Activated naive CD4-positive, alpha-beta T cell treated with anti-CD3 and anti-CD28 coated beads, Interleukin-2, amount 50 U/mL, for 24 hours (primary cell): ENCODE measurements around the gene TMEM222.

ENCODE experiments used
- H3K27ac Mint-ChIP-seq: one replicate; pipeline ENCODE4 v1.8.0; 2021; ENCODE audit warnings: mild to moderate bottlenecking, mixed read lengths
- H3K27me3 Mint-ChIP-seq: one replicate; pipeline ENCODE4 v1.8.0; 2021; ENCODE audit warnings: mixed read lengths
- H3K36me3 Mint-ChIP-seq: one replicate; pipeline ENCODE4 v1.8.0; 2021; ENCODE audit warnings: mixed read lengths
- H3K4me1 Mint-ChIP-seq: one replicate; pipeline ENCODE4 v1.8.0; 2021; ENCODE audit warnings: mixed read lengths
- H3K4me3 Mint-ChIP-seq: one replicate; pipeline ENCODE4 v1.8.0; 2021; ENCODE audit warnings: mild to moderate bottlenecking, mixed read lengths
- H3K9me3 Mint-ChIP-seq: one replicate; pipeline ENCODE4 v1.8.0; 2021; ENCODE audit warnings: mixed read lengths

The TMEM222 gene

DNA sequence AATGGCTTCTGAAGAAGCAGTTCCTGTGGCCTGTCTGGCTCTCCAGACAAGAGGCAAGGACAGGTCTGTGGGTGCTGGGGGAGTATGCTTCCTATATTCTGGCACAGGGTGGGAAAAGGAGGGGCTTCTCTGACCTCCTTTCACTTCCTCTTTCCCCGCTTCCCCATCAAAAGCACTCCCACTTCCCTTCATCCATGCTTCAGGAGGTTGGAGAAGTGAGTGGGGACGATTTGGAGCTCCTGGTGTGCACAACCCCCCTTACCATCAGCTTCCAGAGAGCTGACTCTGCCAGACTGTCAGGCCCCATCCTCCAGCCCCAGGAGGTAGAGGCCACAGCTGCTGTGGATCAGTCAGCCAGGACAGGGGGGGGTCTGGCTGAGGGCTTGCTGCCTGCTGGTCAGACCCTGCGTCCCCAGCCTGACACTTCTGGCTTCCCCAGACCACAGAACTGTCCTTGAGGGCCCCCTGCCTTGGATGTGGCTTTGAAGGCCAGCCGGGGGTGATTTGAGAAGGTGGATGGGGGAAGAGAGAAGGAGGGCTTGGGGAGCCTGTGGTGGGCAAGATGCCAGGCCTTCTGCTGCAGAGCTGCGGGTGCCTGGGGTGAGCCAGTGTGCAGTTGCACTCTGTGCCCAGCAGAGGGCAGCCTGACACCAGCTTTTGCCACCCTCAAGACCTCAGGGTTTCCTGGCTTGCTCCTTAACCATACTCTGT is 21.5 kb upstream of the TMEM222 start:
- Mint-ChIP-seq H3K4me1 (no peaks in the 10 kb centered on the region), H3K27me3 (no peaks in the 10 kb centered on the region), H3K36me3 (peaks cover 4% of the 10 kb centered on the region), H3K27ac (no peak overlapping the region), H3K4me3 (no peak overlapping the region), H3K9me3 (no peaks in the 10 kb centered on the region)

- no peaks in the 10 kb centered on the region for H3K9me3 Mint-ChIP-seq
- peaks cover 4% of the 10 kb centered on the region for H3K36me3 Mint-ChIP-seq
- no peaks in the 10 kb centered on the region for H3K27me3 Mint-ChIP-seq
- H3K4me3 Mint-ChIP-seq: no peak overlapping the region
- H3K4me1 Mint-ChIP-seq: no peaks in the 10 kb centered on the region
- no peak overlapping the region for H3K27ac Mint-ChIP-seq
Observed at GRCh38 chr1:27301052-27301422, 20.9 kb upstream of the TMEM222 start.

DNA sequence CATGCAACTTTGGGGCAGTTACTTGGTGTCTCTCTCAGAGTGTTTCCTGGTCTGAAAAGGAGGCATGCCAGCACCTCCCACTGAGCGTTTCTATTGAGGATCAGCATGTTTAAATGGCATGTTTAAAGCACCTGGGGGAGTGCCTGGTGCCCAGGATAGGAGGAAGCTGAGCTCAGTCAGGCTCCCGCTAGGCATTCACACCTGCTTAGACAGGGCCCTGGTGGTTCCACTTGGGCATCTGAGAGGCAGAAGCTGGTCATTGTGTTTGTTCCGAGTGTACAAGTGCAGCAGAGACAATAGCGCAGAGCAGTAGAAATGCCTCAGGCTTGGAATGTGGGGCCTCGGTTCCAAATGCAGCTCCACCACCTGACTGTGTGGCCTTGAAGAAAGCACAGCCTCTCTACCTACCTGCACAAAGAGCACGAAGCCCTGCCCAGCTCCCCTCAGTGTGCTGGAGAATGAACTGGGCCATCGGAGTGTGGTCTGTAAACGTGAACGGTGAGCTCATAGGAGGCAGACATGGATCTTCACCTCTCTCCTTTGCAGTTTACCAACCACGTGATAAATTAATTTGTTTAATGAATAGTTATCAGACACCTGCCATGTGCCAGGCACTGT is 20.3 kb upstream of the TMEM222 start:
- Mint-ChIP-seq H3K9me3 (no peaks in the 10 kb centered on the region), H3K36me3 (peaks cover 4% of the 10 kb centered on the region), H3K4me1 (no peaks in the 10 kb centered on the region)

GRCh38 chr1:27302612-27303011 is 19.4 kb upstream of the TMEM222 start:
- Mint-ChIP-seq H3K27me3 (no peaks in the 10 kb centered on the region), H3K36me3 (peaks cover 4% of the 10 kb centered on the region), H3K27ac (no peak overlapping the region), H3K9me3 (no peaks in the 10 kb centered on the region), H3K4me1 (no peaks in the 10 kb centered on the region), H3K4me3 (no peak overlapping the region)

More for the DNA sequence above, 20.3 kb upstream of the TMEM222 start:
- no peaks in the 10 kb centered on the region for H3K27me3 Mint-ChIP-seq
- no peak overlapping the region for H3K4me3 Mint-ChIP-seq
- H3K27ac Mint-ChIP-seq: no peak overlapping the region

- Mint-ChIP-seq H3K9me3 (no peaks in the 10 kb centered on the region), H3K36me3 (peaks cover 4% of the 10 kb centered on the region), H3K4me3 (no peak overlapping the region), H3K4me1 (no peaks in the 10 kb centered on the region), H3K27ac (no peak overlapping the region), H3K27me3 (no peaks in the 10 kb centered on the region)
Observed at GRCh38 chr1:27303509-27303908, 18.5 kb upstream of the TMEM222 start.

- no peaks in the 10 kb centered on the region for H3K27me3 Mint-ChIP-seq
- no peaks in the 10 kb centered on the region for H3K4me1 Mint-ChIP-seq
- no peak overlapping the region for H3K4me3 Mint-ChIP-seq
- no peak overlapping the region for H3K27ac Mint-ChIP-seq
- no peaks in the 10 kb centered on the region for H3K9me3 Mint-ChIP-seq
- no peaks in the 10 kb centered on the region for H3K36me3 Mint-ChIP-seq
Observed at GRCh38 chr1:27306071-27306470, 15.9 kb upstream of the TMEM222 start.

DNA sequence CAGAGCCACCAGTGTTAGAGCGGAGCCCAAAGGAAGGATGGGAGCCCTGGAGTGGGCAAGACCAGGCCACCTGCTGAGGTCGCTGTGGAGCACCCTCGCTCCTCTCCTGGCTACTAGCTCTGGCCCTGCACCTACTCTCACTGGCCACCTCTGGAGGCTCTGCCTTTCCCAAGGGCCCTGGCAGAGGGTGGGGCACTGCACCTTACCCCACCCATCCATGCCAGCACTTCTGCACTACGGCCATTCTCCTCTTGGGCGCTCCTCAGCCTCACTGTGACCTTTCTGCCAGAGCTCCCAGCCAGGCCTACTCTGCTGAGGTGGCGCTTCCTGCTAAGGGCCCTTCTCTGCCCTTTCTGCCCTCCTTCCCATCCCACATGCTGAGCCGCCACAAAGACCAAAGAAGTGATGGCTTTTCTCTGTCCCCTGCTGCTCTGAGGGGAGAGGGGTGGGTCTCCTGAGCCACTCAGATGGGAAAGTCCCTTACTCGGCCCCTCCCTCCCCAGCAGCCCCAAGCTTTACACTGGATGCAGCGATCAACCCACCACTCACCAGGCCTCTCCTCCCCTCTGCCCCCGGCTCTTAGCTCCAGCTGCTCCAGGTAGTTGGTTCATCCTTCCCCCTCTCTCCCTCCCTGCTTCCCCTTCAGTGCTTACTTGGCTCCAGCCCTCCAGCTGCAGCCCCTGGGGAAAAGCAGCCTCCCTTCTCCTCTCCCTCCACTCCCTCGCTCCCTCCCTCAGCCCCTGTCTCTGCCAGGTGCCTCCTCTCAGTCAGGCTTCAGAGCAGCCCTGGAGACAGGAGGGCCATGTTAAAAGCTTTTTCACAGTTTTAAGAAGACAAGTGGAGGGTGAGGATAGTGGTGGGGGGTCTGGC is 14.8 kb upstream of the TMEM222 start:
- Mint-ChIP-seq H3K27me3 (no peaks in the 10 kb centered on the region), H3K9me3 (no peaks in the 10 kb centered on the region), H3K36me3 (no peaks in the 10 kb centered on the region), H3K4me3 (no peak overlapping the region), H3K4me1 (no peaks in the 10 kb centered on the region), H3K27ac (no peak overlapping the region)

DNA sequence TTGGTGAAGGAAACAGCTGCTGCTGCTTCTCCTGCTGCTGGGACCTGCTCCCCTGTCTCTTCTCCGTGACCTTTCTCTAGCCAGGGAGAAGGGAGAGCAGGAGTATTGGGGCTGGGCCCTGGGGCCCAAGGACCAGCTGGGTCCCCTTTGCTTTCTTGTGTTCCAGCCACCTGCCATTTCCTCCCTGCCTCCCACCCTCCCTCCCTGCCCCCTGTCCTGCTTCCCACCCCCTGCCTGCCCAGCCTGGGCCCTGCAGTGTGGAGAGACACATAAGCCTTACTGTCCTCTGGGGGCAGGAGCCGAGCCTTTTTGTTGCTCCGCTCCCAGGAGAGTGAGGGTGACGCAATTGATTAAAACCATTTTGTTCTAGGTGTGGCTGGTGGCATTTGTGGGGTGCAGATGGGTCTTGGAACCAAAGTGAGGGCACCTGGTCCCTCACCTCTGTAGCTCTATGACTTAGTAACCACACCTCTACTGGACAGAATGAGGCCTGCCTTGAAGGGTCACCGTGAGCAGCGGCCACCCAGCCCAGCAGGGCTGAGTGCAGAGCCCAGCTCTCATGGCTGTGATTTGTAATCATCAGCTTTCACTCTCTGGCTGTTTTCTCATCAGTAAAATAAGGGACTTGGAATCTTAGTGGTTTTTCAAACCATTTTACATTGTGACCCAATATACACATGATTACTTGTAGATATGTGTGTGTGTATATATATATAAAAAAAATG is 13.9 kb upstream of the TMEM222 start:
- Mint-ChIP-seq H3K36me3 (no peaks in the 10 kb centered on the region), H3K27me3 (no peaks in the 10 kb centered on the region), H3K27ac (no peak overlapping the region), H3K4me3 (no peak overlapping the region), H3K4me1 (no peaks in the 10 kb centered on the region), H3K9me3 (no peaks in the 10 kb centered on the region)

DNA sequence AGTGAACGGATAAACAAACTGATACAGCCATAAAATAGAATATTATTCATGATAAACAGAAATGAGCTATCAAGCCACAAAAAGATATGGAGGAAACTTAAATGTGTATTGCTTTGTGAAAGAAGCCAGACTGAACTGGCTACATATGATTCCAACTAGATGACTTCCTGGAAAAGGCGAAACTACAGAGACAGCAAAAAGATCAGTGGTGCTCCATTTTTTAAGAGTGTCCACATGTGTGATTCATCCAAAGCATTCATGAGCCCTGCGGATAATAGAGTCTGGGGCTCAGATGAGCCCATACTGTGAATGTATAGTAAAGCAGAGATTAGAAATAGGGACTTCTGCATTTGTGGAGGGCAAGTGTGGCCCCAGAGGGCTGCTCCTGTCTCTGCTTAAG is 7.8 kb upstream of the TMEM222 start:
- Mint-ChIP-seq H3K9me3 (no peaks in the 10 kb centered on the region), H3K36me3 (no peaks in the 10 kb centered on the region), H3K4me1 (no peaks in the 10 kb centered on the region), H3K27ac (peak overlapping the region; percentile 23), H3K4me3 (no peak overlapping the region), H3K27me3 (no peaks in the 10 kb centered on the region)

GRCh38 chr1:27314737-27315136 is 7.2 kb upstream of the TMEM222 start:
- Mint-ChIP-seq H3K9me3 (no peaks in the 10 kb centered on the region), H3K4me1 (no peaks in the 10 kb centered on the region), H3K4me3 (no peak overlapping the region), H3K36me3 (no peaks in the 10 kb centered on the region), H3K27ac (no peak overlapping the region), H3K27me3 (no peaks in the 10 kb centered on the region)

DNA sequence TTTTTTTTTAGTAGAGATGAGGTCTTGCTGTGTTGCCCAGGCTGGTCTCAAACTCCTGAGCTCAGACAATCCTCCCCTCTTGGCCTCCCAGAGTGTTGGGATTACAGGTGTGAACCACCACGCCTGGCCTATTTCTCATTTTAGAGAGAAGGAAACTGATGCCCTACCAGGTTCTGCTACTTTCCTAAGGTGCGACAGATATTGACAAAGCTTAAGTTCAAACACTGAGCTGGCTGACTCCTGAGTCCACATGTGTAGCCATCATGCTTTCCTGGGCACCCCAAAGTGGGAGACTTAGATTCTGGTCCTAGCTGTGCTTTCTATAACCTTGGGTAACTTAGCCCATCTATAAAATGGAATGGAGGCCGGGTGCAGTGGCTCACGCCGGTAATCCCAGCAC is 5.1 kb upstream of the TMEM222 start:
- Mint-ChIP-seq H3K27me3 (no peaks in the 10 kb centered on the region), H3K36me3 (no peaks in the 10 kb centered on the region), H3K9me3 (no peaks in the 10 kb centered on the region), H3K4me3 (no peak overlapping the region), H3K27ac (no peak overlapping the region), H3K4me1 (peaks cover 9% of the 10 kb centered on the region)

GRCh38 chr1:27318136-27318535 is 3.8 kb upstream of the TMEM222 start:
- no peaks in the 10 kb centered on the region for H3K27me3 Mint-ChIP-seq

DNA sequence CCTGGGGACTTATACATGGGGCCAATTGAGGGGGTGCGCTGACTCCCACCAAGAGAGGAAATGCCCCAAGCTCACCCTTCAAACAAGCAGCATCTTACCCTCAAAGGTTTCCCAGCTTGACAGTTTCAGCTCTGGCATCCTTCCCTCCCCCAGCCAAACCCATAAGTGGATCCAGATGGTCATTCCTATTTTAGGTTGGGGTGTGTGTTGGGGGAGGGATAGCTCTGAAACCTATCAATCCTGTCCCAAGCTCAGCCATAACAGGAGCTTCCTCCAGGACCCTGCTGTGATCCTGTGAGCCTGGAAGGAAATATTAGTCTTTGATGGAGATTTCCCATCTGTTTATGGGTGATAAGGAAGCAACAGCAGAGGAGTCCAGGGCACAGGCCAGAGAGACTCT is 3.4 kb upstream of the TMEM222 start:
- Mint-ChIP-seq H3K4me3 (no peak overlapping the region), H3K4me1 (peaks cover 11% of the 10 kb centered on the region), H3K27me3 (no peaks in the 10 kb centered on the region), H3K27ac (no peak overlapping the region), H3K9me3 (no peaks in the 10 kb centered on the region), H3K36me3 (no peaks in the 10 kb centered on the region)

More at GRCh38 chr1:27318136-27318535, 3.8 kb upstream of the TMEM222 start:
- H3K27ac Mint-ChIP-seq: peak overlapping the region; percentile 6
- H3K4me3 Mint-ChIP-seq: no peak overlapping the region
- H3K4me1 Mint-ChIP-seq: peaks cover 9% of the 10 kb centered on the region
- H3K36me3 Mint-ChIP-seq: no peaks in the 10 kb centered on the region
- H3K9me3 Mint-ChIP-seq: no peaks in the 10 kb centered on the region

GRCh38 chr1:27322569-27323240 is 742 bp downstream of the TMEM222 start:
- H3K27ac Mint-ChIP-seq: peak overlapping the region; percentile 90
- no peaks in the 10 kb centered on the region for H3K27me3 Mint-ChIP-seq
- H3K4me3 Mint-ChIP-seq: peak overlapping the region; percentile 94
- H3K36me3 Mint-ChIP-seq: peaks cover 5% of the 10 kb centered on the region
- H3K4me1 Mint-ChIP-seq: peaks cover 48% of the 10 kb centered on the region
- no peaks in the 10 kb centered on the region for H3K9me3 Mint-ChIP-seq

GRCh38 chr1:27325286-27325685 is 3.3 kb downstream of the TMEM222 start:
- H3K4me1 Mint-ChIP-seq: peaks cover 66% of the 10 kb centered on the region
- no peak overlapping the region for H3K27ac Mint-ChIP-seq
- H3K27me3 Mint-ChIP-seq: no peaks in the 10 kb centered on the region
- H3K4me3 Mint-ChIP-seq: no peak overlapping the region
- H3K9me3 Mint-ChIP-seq: no peaks in the 10 kb centered on the region
- peaks cover 5% of the 10 kb centered on the region for H3K36me3 Mint-ChIP-seq
